NCI-H774 (cell line): ENCODE results near the gene FBH1.
"Not testable (repeated sequence)": the region's sequence is repeated elsewhere in the genome, so short reads cannot be mapped to it uniquely, and the experiment has no call there.

Source experiments
- DNase-seq: peaks from one replicate; lab custom pipeline; 2025; lab: John Stamatoyannopoulos, UW

FBH1 gene

DNA sequence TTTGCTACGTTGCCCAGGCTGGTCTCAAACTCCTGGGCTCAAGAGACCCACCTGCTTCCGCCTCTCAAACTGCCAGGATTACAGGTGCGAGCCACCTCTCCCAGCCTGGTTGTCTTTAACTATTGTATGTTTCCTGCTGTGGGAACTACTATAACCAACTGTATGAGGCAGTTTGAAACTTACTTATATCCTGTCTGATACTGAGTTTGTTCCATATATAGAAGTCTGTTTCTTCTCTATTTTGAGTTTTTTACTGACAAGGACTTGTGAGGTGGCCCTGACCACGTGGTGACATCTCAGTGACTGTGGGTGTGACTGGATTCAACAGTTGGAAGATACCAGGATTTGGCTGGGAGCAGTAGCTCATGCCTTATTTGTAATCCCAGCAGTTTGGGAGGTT, 14.2 kb downstream of the FBH1 start:
- DNase-seq: no peak

DNA sequence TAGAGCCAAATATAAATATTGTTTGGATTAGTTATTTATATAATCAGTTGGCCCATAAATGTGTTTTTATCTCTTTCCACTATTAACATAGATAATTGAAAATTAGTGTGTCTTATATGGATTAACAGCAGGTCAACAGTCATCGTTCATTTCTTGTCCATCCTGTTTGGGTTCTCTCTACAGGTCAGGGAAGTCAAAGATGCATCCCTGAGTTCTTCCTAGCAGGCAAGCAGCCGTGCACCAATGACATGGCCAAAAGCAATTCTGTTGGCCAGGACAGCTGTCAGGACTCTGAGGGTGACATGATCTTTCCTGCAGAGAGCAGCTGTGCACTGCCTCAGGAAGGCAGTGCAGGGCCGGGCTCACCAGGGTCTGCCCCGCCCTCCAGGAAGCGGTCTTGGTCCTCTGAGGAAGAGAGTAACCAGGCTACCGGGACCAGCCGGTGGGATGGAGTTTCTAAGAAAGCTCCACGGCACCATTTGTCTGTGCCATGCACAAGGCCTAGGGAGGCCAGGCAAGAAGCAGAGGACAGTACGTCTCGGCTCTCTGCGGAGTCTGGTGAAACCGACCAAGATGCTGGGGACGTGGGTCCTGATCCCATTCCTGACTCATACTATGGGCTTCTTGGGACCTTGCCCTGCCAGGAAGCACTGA, 15.9 kb downstream of the FBH1 start:
- DNase-seq: no peak

DNA sequence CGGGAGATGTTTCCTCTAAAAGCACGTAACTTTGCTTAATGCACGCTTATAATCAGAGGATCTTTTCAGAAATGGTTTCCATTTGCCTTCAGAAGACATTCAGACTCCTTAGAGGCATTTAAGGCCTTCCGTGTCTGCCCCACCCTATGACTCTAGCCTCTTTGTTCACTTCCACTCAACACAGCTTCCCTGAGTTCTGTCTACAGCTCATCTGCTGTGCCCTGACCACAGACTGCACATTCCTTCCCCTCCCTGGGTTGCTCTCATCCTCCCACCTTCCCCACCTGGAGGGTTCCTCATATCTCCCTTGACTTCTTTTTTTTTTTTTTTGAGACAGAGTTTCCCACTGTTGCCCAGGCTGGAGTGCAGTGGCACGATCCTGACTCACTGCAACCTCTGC, 16.6 kb downstream of the FBH1 start:
- no peak for DNase-seq

DNA sequence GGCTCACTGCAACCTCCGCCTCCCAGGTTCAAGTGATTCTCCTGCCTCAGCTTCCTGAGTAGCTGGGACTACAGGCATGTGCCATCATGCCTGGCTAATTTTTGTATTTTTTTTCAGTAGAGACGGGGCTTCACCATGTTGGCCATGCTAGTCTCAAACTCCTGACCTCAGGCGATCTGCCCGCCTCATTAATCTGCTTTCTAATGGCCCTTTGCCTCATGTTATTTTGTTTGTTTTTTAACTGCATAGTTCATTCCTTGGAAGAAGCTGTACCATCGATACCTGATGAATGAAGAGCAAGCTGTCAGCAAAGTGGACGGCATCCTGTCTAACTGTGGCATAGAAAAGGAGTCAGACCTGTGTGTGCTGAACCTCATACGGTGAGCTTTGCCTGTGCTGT, 18.6 kb downstream of the FBH1 start:
- DNase-seq: not testable (repeated sequence)

DNA sequence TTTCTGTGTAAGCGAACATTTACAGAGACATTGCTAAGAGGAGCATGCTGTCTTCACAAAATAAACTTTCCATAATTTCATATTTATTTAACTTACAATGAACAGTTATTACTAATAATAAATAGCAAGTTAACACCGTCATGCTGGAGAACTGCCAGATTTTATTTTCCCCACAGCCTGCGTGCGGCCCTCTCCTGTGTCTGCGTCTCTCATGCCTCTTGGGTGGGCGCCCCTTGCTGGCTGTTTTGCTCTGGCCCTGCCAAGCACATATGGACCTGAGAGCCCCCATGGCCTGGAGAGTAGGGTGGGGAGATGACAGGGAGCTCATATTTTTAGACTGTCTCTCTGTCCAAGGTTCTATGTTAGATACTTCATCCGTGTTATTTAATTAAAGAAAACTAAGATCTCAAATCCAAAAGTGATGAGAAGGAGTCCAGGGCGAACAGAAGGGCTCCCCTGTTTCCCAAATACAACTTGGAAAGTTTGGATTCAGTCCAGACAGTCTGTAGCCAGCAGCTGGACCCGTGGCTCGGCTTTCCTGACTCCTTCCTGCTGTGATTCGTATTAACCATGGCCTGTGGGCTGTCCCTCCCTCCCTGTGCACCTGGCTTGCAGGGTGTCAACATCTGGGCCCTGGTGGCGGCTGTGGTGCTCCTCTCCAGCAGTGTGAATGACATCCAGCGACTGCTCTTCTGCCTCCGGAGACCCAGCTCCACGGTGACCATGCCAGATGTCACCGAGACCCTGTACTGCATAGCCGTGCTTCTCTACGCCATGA, 20.5 kb downstream of the FBH1 start:
- no peak for DNase-seq

DNA sequence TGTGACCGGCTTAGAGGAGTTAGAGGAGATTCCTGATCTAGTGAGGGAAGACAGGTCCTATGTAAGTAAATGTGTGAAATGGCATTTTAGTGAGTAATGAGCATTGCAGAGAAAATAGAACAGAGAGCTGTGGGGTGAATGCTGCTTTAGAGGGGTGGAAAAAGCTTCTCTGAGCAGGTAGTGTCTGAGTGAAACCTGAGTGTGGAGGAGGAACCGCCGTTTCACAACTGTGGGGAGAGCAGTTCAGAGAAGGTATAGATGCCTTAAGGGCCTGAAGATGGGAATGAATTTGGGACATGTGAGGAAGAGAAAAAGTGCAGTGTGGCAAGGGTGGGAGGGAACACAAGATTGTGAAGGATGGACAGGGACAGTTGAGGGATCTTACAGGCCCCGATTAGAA, 21.6 kb downstream of the FBH1 start:
- no peak for DNase-seq

DNA sequence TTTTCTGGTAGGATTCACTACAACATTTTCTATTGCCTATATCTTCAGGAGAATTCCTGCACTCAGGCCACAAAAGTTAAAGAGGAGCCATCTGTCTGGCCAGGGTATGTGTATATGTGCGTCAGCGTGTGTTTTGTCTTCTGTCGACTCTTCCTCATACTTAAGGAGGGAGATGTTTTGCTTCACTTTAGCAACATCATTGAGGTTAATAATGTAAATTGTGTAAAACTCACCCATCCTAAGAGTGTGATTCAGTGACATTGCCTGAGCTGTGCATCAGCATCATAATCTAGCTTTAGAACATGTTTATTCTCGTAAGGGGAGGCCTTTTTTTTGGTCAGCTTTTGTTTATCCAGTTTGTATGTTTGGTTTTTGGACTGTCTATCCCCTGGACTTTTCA, 23.7 kb downstream of the FBH1 start:
- DNase-seq: no peak

DNA sequence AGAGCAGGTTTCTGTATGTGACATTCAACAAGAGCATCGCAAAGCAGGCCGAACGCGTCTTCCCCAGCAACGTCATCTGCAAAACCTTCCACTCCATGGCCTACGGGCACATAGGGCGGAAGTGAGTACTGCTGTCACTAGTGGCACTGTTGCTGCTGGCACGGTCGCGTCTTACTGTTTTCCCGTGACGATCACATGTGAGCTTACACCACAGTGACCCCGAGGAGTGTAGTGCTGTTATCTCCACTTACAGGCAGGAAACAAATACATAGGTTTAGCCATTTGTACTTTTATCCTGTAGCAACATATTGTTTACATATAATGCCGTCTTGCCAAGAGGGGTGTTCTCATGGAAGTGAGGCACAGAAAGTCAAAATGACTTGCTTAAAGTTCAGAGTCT, 25.4 kb downstream of the FBH1 start:
- DNase-seq: no peak

DNA sequence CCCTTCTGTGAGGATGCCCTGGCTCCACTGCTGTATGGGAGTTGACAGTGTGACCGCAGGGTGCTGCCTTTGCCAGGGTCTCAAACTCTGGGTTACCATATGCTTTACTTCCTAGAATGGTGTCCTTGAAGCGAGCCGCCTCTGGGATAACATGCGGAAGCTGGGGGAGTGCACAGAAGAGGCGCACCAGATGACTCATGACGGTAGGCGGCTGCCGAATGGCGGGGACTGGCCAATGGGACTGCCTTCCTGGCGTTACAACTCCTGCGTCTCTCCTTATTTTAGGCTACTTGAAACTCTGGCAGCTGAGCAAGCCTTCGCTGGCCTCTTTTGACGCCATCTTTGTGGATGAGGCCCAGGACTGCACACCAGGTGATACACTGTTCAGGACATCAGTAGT, 27.3 kb downstream of the FBH1 start:
- no peak for DNase-seq

DNA sequence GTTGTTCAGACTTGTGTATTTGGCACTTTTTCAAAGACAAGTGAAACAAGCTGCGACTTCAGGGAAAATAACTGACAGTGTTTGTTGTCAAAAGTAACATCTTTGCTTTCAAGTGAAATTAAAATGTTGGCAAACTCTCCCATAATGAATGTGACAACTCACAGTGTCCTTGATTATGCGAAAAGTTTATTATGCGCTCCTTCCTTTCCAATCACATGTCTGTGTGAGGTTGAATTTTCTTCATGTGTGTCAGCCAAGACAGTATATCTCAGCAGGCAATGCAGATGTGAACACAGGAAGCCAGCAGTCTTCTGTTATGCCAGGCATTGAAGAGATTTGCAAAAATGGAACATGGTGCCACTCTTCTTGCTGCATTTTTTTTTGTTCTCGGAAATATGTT, 28.7 kb downstream of the FBH1 start:
- DNase-seq: no peak

DNA sequence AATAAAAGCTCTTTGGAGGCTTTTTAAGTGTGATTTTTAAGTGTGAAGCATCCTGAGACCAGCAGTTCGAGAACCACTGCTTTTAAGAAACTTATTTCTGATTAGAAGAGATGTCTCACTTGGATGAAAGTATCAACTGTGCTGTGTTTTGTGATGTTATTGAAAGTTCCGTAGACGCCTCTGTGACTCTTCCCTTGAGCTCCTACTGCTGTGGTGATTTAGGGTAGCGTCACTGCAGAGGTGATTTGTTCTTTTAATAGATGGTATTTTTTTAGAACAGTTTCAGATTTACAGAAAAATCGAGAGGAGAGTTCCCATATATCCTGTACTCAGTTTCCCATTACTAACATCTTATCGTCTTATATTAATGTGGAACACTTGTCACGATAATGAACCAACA, 29.5 kb downstream of the FBH1 start:
- DNase-seq: no peak

DNA sequence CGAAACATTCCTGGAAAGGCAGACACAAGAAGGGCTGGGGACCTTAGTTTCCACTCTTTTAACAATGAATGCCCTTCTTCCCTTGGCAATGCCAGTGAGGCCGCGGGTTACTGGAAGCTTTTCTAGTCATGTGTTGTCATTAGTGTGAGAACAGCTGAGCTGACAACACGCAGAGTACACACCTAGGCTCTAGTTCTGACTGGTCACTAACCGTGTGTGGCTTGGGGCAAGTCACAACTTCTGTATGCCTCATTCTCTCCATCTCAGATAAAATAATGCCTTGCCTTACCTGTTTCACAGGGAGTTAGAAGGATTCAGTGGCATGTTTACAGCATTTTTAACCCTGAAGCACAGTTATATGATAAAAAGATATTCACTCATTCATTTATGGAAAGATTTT, 31.7 kb downstream of the FBH1 start:
- DNase-seq: no peak

DNA sequence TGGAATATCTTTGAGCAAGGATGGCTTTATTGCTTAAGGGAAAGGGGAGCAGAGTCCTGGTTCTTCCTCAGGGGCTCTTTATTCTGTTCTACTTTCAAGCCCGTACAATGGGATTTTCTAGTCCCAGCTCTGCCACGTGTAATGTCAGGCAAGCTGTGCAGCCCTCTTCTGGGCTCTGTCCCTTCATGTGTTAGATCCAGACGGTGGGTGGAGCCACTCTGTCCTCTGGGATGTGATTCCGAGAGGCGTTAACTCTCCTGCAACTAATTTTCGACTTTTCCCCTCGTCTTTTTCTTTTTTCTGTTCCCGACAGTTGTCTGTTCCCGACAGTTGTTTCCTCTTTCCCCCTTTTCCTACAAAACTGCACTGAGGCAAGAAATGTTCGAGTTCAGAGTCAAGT, 34.8 kb downstream of the FBH1 start:
- no peak for DNase-seq

DNA sequence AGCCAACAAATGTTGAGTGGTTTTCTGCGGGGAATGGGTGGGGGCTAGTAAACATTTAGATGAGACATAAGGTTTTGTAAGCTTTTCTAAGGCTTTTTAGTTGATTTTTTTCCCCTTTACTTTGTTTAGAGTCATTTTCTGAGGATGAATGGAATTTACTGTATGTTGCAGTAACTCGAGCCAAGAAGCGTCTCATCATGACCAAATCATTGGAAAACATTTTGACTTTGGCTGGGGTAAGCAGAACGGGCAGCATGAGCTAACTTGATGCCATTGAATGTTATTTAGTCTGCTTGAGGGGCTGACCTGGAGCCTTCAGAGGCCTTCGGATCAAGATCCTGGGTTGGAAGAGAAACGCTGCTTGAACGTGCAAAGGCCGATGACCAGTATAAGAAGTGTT, 37.3 kb downstream of the FBH1 start:
- DNase-seq: no peak

DNA sequence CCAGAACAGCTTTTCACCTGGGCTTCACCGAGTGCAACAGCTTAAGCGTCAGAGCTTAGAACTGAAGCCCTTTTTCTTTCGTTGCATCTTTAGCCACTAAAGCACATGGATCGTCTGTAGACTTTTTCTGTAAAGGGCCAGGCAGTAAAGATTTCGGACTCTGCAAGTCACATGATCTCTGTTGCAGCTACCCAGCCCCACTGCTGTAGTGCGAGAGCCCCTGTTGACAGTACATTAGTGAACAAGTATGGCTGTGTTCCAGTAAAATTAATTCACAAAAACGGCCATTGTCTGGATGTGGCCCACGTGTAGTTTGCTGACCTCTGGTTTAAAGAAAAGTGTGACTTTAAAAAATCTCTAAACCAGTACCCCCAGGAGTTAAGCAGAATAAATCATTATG, 39.4 kb downstream of the FBH1 start:
- no peak for DNase-seq

DNA sequence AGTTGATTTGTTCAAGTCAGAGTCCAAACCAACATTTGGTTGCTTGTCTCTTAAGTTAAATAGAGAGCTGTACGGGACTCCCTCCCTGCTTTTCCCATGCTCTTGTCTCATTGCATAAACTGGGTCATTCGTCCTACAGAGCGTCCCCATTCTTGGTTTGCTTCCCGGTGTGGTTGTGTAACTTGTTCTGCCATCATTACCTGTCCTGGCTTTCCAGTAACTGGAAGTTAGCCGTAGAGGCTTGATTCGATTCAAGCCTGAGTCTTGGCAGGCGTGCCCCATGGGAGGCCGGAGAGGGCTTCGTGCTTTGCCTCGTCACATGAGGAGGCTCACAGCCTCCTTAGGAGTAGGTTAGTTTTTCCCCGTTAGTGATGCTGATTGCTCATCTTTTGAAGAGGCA, 40.2 kb downstream of the FBH1 start:
- no peak for DNase-seq

DNA sequence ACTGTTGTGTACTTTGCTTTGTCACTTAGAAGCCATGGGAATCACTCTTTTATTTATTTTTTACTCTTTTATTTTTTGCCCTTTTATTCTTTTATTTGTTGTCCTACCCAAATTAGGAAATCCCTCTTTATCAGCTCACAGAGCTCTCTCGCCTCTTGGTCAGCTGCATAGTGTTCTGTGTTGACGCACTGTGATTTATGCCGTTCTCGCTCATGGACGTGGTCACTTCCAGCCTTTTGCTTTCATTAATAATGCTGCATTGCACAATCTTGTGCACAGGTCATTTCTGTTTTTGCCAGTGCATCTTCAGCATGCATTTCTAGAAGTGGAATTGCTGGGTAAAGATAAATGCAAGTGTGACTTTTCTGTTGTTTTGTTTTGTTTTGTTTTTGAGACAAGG, 42.3 kb downstream of the FBH1 start:
- DNase-seq: no peak

DNA sequence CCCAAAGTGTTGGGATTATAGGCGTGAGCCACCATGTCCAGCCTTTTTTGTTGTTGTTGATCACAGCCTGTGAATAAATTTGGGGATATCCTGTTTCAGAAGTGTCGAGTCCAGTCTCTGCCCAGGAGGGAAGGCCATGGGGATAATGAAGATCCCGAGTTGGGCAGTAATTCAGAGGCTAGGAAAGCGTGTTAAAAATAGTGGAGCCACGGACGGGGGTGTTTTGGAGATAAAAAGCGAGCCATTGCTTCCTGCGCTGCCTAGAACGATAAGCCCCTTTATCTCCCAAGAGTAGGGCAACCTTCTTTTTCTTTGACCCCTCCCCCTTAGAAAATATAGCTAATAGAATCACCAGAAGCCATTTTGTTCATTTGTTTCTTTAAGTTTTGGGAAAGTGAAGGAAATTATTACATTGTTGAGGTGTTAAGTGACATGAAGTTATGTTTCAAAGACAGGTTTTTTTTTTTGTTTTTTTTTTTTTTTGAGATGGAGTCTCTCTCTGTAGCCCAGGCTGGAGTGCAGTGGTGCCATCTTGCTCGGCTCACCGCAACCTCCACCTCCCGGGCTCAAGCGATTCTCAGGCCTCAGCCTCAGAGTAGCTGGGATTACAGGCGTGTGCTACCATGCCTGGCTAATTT, 44.0 kb downstream of the FBH1 start:
- no peak for DNase-seq

DNA sequence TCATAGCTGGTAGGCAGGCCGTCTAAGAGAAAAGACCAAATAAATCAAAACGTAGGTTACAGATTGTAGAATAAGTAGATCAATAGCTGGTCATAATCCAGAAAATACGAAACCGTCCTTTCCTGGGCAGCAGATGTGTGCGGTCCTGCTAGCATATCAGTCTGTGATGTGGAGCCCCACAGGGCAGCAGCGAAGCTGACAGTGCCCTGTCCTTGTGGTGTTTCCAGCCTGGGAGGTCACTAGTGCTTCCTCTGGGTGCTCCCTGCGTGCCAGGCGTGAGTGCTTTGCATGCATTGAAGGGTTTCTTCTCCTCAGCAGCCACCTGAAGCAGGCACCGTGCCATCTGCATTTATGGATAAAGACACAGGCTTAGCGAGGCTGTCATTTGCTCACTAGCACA, 45.6 kb downstream of the FBH1 start:
- no peak for DNase-seq

DNA sequence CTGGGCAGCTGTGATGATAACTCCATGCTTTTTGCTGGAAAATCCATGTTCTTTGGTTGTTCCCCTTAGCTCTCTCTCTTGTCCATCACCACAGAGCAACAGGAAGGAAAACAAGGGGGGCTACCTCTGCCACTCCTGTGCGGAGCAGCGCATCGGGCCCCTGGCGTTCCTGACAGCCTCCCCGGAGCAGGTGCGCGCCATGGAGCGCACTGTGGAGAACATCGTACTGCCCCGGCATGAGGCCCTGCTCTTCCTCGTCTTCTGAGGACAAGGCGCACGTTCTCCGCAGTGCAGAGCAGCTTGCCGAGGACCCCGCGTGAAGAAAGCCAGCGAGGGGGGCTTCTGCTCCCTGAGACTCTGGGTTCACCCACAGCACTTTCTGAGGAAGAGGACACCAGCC, 47.0 kb downstream of the FBH1 start:
- DNase-seq: no peak

DNA sequence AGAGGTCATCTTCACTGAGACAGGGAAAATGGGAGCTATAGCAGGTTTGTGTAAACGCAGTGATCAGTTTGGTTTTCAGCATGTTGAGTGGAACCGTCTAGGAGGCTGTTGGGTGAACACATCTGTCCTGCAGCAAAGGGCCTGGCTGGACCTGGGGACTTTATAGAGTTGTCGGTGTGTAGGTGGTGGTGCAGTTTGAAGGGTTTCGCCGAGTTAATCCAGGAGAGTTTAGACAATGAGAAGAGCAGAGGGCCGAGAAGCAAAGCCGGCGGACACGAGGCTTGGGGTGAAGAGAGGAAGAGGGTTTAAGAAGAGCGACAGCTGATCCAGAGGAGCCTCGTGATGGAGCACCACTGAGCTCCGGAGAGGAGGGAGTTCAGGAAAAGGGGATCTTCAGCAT, 48.2 kb downstream of the FBH1 start:
- no peak for DNase-seq

DNA sequence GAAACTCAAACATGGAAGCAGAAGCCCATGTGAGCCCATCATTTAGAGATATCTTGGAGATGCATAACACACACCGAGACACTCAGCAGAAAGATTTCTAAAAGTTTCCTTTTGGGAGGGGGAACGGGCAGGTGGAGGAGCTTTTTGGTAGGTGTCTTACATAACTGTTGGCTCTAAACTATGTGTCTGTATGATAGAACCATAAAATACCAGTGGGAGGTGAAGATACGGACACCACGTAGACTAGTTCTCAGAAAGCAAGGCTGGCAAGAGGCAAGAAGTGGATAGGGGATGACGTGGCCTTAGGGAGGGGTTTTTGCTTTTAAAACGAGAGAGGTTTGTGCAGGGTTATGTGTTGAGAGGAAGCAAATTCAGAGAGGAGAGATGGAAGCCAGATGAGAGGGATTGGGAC, 50.8 kb downstream of the FBH1 start:
- DNase-seq: no peak

DNA sequence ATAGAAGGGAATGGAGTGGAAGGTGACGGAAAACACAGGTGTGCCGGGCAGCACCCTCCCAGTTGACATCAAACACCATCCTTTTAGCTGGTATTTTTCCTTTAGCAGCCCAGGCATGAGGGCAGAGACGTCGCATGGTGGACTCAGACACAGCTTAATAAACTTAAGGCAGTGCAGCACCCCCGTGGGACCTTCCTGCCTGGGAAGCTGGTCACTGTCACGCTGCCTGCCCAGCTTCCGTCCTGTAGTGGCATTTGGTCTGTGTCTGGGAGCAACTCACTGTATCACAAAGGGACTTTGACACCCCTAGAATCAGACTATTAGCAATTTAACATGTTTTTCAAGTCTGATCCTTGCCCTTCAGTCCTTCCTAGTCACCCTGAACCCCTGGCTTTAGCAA, 51.5 kb downstream of the FBH1 start:
- DNase-seq: no peak

DNA sequence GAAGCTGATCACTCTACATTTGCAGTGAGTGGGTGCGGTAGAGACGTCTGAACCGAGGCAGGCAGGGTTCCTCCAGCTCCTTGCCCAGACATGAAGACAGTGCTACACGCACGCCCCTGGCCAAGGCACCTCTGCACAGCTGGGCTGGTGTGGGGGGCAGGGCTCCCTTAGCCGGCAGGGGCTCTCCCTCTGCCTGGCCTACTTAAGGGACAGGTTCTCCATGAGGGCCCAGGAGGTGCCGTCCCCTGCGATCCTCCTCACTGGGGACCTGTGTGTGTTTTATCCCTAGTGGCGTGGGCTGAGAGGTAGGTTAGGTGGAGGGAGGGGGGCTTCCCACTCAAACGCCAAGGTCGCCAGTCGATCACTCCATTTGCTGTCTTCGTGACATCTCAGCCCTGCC, 52.0 kb downstream of the FBH1 start:
- DNase-seq: no peak
